Kidney glomerular epithelial cell (primary cell): ENCODE results near the gene PRKG1.
"Not testable (repeated sequence)": the region's sequence is repeated elsewhere in the genome, so short reads cannot be mapped to it uniquely, and the experiment has no call there.

Experiments used
- DNase-seq: peaks from one replicate; lab custom pipeline; 2025; lab: John Stamatoyannopoulos, UW

Gene PRKG1

DNA sequence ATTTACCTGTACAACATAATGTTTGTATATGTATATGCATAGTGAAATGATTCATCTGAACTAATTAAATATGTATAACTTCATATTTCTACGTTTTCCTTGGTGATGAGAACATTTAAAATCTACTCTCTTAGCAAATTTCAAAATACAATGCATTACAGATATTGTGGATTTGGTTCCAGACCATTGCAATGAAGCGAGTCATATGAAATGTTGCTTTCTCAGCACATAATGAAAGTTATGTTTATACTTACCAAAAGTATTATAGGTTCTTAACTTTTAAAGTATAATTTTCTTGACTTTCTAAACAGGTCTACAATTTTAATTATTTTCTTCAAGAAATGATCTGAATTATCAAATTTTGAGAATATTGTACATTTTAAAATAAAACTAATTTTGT, 435.9 kb downstream of the PRKG1 start:
- no peak for DNase-seq

DNA sequence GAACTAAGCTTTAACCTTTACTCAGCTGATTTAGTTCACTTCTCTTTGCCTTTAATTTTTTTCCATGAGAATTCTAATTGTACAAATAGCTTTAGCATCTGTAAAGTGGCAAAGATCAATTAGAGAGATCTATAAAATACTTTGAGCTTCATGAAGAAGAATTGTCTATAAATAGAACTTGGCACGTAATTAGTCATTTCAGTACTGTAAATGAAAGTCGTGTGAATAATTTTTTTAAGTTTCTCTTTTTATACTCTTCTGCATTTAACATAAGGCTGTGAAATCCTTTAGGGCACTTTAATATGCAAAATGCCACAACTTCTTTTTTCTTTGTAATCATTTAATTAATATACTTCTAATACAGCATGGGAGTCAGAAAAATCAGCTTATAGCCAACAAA, 447.3 kb downstream of the PRKG1 start:
- no peak for DNase-seq

DNA sequence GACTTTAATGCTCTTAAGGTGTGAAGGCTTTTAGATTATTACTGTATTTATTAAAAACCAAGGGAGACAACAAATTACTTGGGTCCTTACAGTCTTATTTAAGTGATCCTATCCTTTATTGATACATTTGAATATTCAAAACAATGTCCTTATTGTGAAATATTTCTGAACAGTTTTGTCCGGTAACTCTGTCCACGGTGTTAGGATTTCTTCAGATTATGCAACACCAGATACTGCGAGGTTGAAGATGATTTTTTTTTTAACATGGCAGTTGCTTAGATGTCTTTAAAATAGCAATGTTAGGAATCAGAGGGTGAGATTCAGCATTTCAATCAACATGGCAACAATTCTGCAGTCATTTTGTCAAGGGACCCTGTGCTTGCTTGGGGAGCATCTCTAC, 448.6 kb downstream of the PRKG1 start:
- no peak for DNase-seq

DNA sequence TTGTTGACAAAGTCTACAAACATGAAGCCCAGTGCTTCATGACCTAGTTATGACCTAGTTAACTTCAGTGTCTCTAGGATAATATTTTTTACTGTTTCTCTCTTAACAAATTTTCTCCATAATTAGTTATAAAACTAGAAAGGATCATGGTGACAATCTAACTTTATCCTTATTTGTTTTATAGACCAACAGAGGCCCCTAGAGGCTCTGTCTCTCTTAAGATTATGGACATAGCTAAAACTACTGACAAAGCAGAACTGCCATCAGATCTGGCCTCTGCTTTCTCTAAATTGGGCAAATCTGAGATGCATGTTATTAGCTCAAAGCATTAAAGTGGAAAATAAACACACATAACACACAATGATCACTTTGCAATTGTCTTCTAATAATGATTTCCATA, 449.2 kb downstream of the PRKG1 start:
- no peak for DNase-seq

DNA sequence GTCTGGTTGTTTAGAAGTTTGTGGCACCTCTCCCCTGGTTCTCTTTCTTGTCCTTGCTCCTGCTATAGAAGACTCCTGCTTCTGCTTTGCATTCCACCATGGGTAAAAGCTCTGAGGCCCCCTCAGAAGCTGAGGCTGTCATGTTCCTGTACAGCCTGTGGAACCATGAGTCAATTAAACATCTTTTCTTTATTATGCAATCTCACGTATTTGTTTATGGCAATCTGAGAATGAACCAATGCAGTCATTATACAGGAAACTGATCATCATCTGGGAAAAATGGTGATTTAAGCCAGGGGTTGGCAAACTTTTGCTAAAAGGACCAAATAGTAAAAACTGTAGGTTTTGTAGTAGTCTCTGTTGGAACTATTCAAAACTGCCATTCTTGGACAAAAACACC, 449.8 kb downstream of the PRKG1 start:
- no peak for DNase-seq

DNA sequence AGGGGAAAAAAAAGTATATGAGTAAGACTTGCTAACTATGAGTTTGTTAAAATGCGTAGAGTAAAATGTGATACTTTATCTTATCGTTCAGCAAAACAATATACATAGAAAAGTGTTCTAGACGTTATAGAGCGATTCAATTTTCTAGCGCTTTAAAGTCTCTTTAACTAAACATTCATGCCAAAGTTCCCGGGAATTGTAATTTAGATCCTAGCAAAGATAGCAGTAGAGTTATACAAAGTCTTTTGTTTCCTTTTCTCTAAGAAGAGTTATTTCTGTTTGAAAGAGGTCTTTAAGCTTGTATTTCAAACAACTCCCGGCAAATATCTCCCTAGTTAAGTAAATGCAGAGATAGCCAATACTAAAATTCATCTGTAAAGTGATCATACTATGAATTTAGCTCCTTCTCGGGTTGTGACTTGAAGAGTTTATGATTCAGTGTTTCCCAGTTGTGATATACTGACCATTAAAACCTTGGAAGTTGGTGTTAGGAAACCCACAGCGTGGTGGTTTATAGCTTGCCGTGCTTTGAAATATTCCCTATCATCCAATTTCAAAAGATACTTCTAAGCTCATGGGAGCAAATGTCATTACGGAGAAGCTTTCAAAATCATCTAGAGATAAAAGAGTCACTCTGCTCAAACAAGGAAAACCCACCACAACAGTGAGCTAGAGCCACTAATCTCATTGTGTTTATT, 453.4 kb downstream of the PRKG1 start:
- DNase-seq, result no peak

DNA sequence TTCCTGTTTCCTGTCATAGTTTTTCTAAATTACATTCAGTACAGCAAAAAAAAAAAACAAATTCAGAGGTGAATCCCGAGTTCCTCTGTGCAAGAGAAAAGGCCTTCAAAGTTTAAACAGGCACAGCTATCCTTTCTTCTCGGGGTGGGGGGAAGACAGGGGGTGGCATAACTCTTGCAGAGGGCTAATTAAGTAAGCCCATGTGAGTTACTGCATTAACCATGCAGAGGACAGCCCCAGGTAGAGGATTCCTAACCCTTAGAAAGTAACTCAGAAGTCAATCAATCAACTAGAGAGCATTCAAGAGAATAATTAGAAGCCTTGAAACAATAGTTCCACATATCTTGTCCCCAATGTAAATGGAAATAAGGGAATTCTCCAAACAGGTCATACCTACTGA, 454.2 kb downstream of the PRKG1 start:
- no peak for DNase-seq

DNA sequence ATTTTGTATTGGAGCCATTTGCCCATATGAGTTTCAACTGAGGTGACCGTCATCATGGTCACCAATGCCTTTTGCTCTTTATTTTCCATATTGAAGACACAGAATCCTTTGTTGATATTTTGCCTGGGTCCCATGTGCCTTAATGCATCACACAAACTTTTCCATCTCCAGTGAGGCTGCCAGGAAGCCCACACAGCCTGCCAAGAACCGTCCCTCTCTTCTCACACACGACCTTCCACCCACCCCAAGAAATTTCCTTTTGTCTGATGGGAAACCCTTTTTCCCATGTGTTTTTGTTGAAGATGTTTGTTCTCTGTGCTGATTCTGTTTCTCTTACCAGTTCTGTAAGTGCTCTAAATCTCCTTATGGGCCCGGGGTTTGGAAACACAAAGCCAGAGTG, 456.3 kb downstream of the PRKG1 start:
- DNase-seq, result no peak

DNA sequence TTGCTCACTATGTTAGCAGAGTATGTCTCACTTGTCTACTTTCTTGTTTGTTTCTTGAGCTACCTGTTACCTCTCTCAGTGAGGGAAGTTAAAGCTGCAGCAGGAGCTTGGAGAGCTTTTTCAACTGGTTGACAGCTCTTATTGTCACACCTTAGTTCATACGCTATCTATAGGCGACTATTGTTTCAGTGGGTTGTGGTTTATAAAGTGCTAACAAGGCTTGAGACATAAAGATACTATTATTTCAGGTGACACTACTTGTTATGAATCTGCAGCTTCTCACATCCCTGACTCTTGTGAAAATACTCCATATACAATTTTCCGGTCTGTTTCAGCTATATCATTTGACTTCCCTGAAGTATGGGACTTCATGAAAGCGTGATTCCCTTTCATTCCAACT, 457.8 kb downstream of the PRKG1 start:
- DNase-seq, result no peak

DNA sequence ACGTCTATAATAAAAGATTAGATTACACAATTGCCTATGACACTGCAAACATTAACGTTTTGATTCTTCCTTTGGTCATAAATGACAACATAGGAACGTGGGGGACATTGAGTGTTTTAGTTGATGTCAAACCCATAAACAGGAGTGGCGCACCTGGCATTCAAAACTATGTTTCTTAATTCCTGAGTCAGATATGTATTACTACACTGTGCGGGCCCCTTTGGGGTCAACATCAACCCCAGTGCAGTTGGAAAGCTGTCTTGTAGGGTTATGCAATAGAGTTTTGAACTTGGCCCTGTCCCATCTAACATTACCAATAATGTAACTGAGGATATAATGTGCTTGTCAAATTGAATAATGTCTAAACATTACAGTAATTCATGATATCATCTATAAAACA, 468.6 kb downstream of the PRKG1 start:
- no peak for DNase-seq

DNA sequence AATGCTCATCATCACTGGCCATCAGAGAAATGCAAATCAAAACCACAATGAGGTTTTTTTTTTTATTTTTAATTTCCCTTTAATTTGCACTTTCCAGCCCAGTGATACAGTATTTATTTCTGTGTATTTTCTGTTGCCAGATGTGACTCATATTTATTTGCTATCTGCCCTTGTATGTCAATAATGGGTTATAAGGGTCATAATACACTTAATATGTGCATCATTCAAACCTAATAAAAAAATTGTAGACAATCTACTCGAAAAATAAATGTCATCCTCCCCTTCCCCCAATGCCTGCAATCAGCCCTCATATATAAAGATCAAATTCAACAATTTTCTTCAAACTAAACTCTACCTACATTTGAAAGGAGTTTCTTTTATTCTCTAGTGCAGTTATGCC, 470.6 kb downstream of the PRKG1 start:
- no peak for DNase-seq

DNA sequence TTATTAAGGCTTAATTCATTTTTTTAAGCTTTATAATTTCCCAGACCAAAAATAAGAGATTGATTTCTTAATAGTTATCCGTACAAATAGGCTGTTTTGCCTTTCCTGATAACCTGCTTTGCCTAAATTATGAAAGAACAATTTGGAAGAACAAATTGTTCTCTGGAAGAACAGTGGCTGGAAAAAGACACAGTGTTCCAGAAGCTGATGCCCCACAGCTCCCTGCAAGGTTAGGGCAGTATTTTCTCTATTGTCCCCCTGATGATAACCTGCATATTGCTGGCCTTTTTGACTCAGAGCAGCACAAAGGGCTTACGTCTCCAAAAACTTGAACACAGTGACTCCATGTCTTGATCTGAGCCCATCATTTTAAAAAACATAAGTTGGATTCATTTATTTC, 473.7 kb downstream of the PRKG1 start:
- DNase-seq, result no peak

DNA sequence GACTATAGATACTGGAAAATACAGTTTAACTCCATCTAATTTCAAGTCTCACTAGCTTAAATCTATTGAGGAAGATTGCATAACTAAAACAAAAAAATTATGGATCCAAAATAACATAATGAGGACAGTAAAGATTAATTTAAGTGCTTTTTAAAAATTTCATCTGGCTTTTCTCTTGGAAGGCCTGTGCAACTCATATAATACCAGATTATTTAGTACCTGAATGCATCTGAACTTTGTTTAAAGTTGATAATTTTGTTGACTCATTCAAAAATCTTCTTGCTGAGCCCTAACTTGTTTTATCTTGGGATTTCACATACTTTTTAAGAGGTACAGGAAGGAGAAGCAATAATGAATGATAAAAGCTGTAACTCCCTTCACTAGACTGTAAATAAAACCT, 478.6 kb downstream of the PRKG1 start:
- DNase-seq, result no peak

DNA sequence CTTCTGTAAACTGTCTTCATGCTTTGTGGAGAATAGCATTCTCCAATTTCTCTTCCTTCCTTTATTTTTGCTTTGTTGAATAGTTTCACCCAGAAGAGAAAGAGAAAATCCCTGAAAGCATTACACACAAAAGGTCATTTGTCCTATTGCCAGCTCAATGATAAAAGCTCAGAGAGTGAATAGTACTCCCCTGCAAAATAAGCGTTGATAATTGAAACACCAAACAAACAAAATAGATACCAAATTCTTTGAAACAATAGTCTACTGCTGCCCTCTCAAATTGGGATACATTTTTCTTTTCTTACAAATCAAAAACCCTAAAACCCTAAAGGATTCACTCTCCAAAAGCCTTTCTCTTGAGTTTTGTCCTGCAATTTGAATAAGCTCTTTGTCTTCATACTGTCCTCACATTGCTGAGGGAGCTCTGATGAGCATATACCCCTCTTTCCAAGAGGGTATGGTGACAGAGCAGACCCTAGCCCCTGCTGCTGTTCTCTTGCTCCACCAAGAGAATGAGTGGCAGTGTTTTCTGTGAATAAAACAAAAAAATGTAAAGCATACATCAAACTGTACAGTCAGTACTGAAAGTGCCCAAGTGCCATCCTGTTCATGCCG, 490.7 kb downstream of the PRKG1 start:
- DNase-seq, result no peak

DNA sequence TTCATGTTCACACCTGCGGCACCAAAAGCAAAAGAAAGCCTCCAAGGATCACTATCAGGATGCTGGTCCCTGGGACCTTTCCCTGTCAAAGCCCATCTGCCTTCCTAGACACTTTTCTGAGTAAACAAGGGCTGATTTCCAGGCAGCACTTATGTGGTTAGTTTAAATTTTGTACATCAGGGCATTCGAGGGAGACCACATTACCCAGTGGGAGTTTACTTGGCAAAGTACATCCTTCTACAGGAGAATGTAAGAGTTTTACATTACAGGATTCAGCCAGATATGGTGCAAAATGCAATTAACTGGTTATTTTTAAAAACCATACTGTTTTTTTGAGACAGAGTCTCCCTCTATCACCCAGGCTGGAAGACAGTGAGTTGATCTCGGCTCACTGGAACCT, 493.0 kb downstream of the PRKG1 start:
- DNase-seq, result no peak

DNA sequence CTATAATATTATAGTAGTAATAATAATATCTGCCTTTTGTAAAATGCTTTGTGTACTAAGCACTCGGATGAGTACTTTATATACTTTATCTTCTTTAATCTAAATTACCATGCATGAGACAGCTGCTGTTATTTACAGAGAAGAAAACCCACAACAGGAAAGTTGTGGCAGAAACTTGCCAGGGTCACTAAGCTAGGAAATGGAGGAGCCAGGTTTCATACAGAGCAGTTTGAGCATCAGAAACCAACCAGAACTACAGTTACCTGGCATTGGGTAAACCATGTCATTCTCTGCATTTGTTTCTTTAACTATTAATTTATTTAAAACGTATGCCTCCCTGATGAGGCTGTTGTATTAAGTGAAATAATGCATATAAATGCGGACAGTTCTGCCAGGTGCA, 495.2 kb downstream of the PRKG1 start:
- DNase-seq, result no peak

DNA sequence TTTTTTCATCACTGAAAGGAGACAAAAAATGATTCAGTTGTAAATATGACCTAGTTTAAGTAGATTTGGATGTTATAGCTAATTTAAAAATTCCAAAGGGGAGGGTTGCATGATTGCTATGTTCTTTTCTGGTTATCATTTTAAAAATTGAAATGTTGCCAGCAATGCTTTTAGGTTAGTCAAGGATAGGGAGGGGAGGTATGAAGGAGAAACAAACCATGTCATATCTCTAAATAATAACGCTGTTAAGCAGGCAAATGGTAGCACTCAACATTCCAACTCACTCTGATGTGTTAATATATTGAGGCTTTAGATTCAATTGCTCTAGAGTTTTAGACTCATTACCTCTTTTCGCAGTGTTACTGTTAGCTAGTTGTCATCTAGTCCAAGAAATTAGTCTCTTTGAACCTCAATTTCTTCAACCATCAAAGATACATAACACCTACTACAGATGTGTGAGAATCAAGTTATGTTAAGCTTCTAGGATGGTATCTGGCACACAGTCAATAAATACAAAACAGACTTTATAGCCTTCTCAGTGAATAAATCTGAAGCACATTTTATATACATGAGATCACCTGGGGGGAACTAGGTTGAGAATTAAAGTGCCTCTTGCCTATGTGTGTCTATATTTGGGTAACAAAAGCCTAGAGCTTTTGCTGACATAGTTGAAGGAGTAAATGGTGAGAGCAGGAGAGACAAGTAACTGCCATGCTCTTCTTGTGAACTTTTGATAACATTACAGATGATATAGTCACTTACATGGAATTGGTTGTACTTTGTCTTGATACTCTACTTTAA, 500.2 kb downstream of the PRKG1 start:
- no peak for DNase-seq

DNA sequence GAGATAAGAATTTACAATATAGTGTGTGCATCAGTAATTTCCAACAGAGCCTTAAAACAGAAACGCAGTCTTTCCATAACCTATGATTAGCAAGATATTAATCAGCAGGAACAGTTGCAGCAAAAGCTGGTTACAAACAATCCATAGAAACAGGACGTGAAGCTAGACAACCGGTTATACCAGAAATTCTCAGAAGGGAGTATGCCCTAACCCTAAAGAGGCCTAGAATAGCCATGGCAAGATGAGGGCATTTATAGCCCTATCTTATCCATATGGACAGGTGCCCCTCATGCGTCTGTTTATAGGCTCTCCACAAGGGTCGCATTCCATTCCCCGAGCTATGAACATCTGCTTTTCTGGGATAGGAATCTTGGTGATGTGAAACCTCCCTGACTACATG, 506.9 kb downstream of the PRKG1 start:
- not testable (repeated sequence) for DNase-seq

DNA sequence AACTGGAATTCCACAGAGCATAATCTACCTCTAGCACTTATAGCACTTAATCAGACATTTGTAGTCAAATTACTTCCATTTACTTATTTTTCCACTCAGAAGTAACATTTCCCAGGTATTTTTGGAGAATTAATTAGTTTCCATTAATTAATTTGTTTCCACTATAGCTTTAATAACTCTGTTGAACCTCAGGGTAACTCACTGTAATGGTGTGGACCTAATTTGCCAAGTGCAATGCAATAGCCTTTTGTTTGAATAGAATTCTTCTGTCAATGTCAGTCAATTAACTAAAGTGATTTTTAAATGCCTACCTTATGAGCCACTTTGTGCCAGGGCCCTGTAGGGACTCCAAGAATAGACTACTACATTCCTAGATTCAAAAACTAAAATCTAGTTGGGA, 509.7 kb downstream of the PRKG1 start:
- no peak for DNase-seq

DNA sequence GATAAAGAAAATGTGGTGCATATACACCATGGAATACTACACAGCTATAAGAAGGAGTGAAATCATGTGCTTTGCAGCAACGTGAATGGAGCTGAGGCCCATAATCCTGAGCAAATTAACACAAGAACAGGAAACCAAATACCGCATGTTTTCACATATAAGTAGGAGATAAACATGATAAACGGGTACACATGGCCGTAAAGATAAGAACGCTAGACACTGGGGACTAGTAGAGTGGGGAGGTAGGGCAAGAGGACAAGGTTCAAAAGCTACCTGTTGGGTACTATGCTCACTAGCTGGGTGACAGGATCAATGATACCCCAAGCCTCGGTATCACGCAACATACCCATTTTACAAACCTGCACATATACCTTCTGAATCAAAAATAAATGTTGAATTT, 511.5 kb downstream of the PRKG1 start:
- no peak for DNase-seq

DNA sequence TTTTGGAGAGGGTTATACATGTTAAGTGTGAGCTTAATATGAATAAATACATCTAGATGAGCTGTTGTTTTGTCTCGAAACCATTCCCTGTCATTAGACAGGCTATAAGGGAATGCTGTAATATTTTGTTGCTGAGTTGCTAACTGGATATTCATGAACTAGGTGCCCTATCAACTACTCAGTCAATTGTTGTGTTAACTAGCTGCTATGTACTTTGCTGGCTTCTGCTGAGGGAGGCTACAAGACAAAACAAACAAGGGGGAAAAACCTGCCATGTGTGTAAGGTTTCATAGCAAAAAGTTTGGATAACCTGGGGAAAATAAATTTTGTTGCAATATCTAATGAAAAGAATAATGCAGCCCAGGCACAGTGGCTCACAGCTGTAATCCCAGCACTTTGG, 514.7 kb downstream of the PRKG1 start:
- DNase-seq, result no peak

DNA sequence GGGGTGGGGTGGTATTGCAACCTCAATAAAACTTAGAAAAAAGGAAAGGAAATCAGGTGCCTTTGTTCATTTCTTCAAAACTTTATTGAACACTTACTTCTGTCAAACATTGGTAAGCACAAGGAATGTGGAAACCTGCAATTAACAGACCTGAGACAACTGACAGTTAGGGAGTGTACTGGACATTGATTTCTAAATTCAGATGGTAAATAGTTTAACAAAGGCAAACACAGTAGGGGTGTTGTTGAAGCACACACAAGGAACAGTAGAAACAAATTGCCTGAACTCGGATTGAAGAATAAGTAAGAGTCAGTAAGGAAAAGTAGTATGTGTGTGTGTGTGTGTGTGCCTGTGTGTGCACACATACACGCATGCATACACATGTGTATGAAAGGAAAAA, 516.5 kb downstream of the PRKG1 start:
- DNase-seq, result no peak

DNA sequence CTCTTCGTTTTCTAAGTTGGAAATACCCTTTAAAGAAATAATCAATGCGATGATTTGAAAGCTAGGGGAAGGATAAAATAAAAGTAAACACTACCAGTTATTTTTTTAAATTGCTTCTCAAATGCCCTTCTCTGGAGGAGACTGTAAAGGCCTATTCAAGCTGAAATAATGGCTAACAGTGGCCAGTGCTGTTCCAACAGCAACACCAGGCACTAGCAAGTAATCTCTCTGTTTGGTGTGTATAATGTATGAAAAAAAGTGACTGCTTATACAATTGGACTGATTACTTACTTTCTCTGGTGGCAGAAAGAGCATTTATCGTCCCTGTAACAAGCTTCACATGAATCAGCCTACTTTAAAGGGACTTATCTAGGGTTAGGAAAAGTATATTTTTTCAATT, 522.4 kb downstream of the PRKG1 start:
- no peak for DNase-seq
